ENCODE results near the gene RAB11FIP4. TPM values are rescaled to one million over a fixed set of nuclear protein-coding genes. Genes with fewer than 3 reads are reported as not detected.

Gene RAB11FIP4
- total RNA-seq, 1 donor from 2014 or later = 0.07 TPM

GRCh38 chr17:31457391-31458234, 66.1 kb downstream of the RAB11FIP4 start:
- no peak for DNase-seq (ENCODE audit: low read depth, low spot score)

- no peak for DNase-seq (ENCODE audit: low read depth, low spot score)
These were observed 67.4 kb downstream of the RAB11FIP4 start for GRCh38 chr17:31458829-31459228.

GRCh38 chr17:31459716-31460115, 68.2 kb downstream of the RAB11FIP4 start:
- DNase-seq (ENCODE audit: low read depth, low spot score) = no peak

- DNase-seq (ENCODE audit: low read depth, low spot score) = no peak
These were observed 68.8 kb downstream of the RAB11FIP4 start for GRCh38 chr17:31460226-31460721.

DNA sequence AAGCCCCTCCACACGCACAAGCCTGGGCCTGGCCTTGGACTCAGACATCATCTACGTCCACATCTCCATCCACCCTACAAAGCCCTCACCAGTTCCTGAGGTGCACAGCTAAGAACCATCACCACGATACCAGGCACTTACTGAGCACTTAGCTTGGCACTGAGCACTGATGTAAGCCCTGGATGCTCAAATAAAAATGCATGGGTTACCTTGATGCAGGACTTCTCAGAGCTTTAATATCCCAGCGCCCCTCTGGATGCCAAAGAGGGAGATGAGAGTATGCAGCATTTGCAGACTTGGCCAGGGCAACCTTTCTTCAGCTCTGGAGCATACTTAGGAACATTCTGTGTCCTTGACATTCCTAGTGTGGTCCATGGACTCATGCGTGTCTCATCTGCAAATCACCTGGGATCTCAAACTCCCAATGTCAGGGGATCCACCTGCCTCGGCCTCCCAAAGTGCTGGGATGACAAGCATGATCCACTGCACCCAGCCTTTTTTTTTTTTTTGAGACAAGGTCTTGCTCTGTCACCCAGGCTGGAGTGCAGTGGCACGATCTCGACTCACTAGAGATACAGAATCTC, 69.8 kb downstream of the RAB11FIP4 start:
- DNase-seq (ENCODE audit: low read depth, low spot score) = no peak

- DNase-seq (ENCODE audit: low read depth, low spot score) = no peak
These were observed 70.8 kb downstream of the RAB11FIP4 start for GRCh38 chr17:31462261-31462660.

DNA sequence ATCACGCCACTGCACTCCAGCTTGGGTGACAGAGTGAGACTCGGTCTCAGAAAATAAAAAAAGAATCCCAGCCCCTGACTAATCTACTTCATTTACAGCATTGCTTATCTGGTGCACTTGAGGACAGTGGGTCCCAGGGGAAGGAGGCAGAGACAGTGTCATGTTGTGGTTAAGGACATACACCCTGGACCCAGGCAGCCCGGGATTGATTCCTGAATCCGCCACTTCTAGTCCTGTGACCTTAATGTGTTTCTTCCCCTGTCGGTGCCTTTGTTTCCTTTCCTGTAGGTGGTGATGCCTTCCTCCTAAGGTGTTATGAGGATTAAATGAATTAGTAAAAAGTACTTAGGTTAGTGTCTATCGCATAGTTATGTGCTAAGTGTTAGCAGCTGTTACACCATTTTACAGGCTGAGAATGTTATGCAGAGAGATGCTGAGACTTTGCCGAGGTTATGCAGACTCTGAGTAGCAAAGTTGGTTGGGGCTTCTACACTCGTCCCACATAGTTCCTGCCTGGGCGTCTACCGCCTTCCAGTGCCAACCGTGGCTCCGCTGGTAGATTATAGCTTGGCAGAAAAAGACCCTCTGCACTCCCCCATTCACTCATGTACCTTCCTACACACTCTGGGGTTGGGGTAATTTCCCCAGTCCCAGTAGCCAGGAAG, 74.8 kb downstream of the RAB11FIP4 start:
- no peak for DNase-seq (ENCODE audit: low read depth, low spot score)

GRCh38 chr17:31467502-31468256, 76.2 kb downstream of the RAB11FIP4 start:
- DNase-seq (ENCODE audit: low read depth, low spot score) = no peak

- DNase-seq (ENCODE audit: low read depth, low spot score) = no peak
These were observed 78.5 kb downstream of the RAB11FIP4 start for GRCh38 chr17:31469959-31470358.

- no peak for DNase-seq (ENCODE audit: low read depth, low spot score)
These were observed 79.1 kb downstream of the RAB11FIP4 start for GRCh38 chr17:31470592-31470991.

DNA sequence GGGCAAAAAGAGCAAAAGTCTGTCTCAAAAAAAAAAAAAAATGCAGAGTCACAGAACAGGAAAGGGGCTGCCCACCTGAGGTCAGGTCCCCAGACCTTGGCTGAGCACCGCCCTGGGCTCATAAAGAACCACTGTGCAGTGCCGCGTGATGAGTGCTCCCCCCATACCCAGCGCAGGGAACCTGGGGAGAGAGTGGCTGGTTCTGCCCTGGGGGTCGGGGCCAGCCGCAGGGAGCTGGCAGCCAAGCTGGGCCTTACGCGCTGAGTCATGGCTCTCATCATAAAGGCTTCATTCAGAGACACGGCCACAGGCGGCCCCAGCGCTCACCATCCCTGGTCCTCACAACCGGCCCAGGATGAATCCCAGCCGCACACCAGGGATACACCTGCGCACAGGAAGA, 80.7 kb downstream of the RAB11FIP4 start:
- DNase-seq (ENCODE audit: low read depth, low spot score) = no peak

DNA sequence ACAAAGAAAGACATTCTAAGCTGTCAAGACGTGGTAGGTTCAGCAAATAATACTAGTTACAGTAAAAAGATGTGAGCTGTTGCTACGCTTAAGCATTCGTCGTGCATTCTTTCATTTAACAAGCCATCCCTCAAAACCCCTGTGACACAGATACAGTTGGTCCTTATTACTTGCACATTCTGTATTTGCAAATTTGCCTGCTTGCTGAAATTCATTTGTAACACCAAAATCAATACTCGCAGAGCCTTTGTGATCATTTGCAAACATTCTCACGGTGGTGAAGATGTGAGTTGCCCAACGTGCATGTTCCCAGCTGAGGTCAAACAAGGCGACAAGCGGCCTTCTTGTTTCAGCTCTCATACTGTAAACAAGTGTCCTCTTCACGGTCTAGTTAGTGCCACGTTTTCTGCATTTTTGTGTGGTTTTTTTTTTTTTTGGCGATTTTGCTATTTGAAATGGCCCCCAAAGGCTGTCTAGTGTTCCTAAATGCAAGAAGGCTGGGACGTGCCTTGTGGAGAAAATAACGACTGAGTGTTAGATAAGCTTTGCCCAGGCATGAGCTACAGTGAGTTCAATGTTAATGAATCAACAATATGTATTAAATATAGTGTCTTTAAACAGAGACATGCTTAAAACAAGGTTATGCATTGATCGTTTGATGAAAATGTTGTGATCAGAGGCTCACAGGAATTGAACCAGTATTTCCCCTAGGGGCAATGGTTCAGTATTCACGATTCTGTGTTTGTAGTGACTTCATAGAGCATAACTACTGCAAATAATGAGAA, 84.1 kb downstream of the RAB11FIP4 start:
- DNase-seq (ENCODE audit: low read depth, low spot score) = no peak

GRCh38 chr17:31476525-31477416, 85.3 kb downstream of the RAB11FIP4 start:
- no peak for DNase-seq (ENCODE audit: low read depth, low spot score)

DNA sequence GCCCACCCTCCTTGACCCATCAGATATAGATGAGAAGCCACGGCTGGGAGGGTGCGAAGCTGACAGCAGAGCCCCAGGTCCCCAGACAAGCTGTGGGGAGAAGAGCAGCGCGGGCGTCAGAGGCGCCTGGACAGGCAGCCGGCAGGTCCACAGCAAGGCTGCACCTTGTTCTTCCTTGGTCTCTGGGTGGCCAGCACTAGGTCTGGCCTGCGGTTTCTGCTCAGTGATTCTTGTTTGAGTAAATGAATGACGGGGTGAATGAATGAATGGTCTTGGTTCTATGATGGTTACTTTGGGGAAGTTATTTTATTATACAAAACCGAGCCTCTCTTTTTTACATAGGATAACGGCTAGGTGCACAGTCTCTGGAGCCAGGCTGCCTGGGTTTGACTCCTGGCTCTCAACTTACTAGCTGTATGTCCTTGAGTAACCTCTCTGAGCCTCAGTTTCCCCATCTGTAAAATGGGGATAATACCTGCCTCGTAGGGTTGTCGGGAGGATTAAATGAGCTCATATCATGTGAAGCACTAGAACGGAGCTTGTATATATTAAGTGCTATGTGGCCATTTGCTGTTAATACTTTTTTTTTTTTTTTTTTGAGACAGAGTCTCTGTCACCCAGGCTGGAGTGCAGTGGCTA, 86.1 kb downstream of the RAB11FIP4 start:
- DNase-seq (ENCODE audit: low read depth, low spot score) = no peak

DNA sequence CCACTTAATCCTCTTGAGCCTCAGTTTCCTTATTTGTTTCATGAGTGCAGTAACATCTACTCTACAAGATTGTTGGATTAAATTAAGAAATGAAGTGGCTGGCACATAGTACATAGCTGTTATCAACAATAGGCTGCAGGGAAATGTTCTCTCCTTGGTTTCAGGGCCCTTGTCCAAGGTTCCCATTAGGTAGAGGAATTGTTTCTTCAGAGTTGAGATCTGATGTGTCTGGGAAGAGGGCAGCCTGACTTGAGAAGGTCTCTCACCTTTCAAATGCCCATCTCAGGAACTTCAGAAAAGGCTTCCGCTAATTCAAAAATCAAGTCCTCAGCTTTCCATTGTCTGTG, 87.6 kb downstream of the RAB11FIP4 start:
- no peak for DNase-seq (ENCODE audit: low read depth, low spot score)

- DNase-seq (ENCODE audit: low read depth, low spot score) = no peak
These were observed 88.0 kb downstream of the RAB11FIP4 start for GRCh38 chr17:31479524-31479923.

GRCh38 chr17:31480067-31480466, 88.6 kb downstream of the RAB11FIP4 start:
- no peak for DNase-seq (ENCODE audit: low read depth, low spot score)

DNA sequence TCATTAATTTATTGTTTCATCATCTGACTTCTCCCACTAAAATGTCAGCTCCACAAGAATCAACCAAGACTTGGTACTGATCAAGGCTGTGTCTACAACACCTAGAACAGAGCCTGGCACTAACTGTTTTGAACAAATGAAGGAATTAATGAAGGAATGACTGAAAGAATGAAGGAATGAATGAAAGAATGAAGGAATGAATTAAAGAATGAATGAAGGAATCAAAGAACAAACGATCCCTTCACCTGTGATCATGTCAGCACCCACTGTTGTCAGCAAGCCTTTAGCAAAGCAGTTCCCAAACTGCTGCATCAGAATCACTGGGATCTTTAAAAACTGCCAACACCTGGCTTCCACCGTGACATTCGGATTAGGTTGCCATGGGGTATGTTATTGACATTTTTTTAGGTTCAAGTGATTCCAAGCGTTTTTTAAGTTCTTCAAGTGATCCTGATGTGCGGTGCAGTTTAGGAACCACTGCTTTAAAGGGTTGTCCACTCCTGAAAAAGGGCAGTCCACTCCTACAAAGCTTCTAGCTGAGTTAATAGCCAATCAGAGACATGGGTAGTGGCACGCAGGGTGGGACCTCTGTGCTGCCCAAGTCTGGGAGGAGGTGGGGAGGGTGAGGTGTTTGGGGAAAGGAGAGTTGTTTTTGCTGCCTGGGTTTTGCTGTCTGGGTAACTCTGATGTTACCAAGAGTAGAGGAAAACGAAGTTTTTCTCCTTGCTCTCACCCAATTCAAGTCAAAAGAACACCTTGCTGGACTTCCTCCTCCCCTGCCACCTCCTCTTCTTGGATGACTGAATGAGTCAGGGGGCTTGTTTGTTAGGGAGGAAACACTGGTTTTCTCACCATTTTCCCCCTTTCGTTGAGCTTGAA, 89.7 kb downstream of the RAB11FIP4 start:
- no peak for DNase-seq (ENCODE audit: low read depth, low spot score)

- no peak for DNase-seq (ENCODE audit: low read depth, low spot score)
These were observed 90.3 kb downstream of the RAB11FIP4 start for GRCh38 chr17:31481783-31482081.
